Fibroblast of lung (primary cell): ENCODE data around the gene ZRSR2.

ENCODE experiments used
- EZH2 ChIP-seq: IDR thresholded peaks from 2 replicates; pipeline ENCODE4 v1.5.1; 2012; ENCODE audit warnings: low read length, control low read depth, mild to moderate bottlenecking; ENCODE audit errors: missing control alignments
- TF ChIP-seq, protein P1 (sequence below), 2 donors: IDR thresholded peaks in 1 of 2; conservative IDR thresholded peaks in 1 of 2; 1 replicate in 1 of 2; 2 replicates in 1 of 2; pipeline ENCODE4 v1.5.1; 2011 to 2012; ENCODE audit warnings: low read length in 2 of 2, control low read depth in 1 of 2, inconsistent platforms in 1 of 2, low read depth in 1 of 2, mild to moderate bottlenecking in 1 of 2

DNA sequence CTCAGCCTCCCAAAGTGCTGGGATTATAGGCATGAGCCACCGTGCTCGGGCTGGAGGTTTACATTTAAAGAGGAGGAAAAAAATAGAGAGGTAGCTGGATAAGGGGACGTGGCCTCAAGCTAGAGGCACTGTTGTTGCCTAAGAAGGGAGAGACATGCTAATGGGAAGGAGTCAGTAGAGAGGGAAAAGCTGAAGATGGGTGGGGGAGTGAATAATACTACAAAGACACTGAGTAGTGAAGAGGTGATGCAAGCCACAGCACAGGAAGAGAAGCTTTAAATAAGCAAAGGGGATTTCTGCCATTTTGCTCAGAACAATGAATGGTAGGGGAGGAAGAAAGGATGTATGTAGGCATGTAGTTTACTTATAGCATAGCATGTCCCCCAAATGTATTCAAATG lies 75.9 kb downstream of the ZRSR2 start:
- TF ChIP-seq, protein P1, sequence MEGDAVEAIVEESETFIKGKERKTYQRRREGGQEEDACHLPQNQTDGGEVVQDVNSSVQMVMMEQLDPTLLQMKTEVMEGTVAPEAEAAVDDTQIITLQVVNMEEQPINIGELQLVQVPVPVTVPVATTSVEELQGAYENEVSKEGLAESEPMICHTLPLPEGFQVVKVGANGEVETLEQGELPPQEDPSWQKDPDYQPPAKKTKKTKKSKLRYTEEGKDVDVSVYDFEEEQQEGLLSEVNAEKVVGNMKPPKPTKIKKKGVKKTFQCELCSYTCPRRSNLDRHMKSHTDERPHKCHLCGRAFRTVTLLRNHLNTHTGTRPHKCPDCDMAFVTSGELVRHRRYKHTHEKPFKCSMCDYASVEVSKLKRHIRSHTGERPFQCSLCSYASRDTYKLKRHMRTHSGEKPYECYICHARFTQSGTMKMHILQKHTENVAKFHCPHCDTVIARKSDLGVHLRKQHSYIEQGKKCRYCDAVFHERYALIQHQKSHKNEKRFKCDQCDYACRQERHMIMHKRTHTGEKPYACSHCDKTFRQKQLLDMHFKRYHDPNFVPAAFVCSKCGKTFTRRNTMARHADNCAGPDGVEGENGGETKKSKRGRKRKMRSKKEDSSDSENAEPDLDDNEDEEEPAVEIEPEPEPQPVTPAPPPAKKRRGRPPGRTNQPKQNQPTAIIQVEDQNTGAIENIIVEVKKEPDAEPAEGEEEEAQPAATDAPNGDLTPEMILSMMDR (conservative IDR thresholded peaks at IDR 0.05 in 1 of 2, IDR thresholded peaks at IDR 0.05 in 1 of 2; ENCODE audit: low read depth in 1 of 2, low read length in 2 of 2) = no peak
- no peak for TF ChIP-seq EZH2
